Stimulated activated CD4-positive, alpha-beta T cell treated with anti-CD3 and anti-CD28 coated beads, Interleukin-1b, Interleukin-23, amount 100 ng/mL, for 4 hours (primary cell): ENCODE data around the gene RMDN3.
A peak's percentile ranks its signal among the peaks of the same experiment; 100 is the strongest.

Experiments
- DNase-seq, 2 donors: peaks; one replicate each; pipeline ENCODE4 v3.0.0-alpha.2; 2020; ENCODE audit warnings: low read depth in 2 of 2

Gene RMDN3

DNA sequence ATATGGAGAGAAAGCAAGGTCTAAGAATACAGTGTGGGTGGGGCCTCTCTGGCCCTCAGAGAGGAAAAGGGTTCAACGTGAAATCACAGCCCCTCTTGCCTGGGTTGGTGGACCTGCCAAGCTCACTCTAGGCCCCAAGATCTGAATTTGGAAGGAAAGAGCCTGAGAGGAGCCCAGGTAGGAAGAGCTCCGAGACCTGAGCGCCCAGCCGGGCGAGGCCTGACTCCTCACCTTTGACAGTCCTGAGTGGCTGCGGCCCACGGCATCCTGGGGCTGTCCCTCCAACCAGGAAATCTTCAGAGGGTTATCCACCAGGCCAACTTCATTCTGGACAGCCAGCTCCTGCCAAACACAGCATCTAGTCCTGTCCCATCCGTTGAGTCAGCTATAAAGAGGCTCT lies 18.4 kb upstream of the RMDN3 start:
- DNase-seq, result no peak

GRCh38 chr15:40772014-40772413 lies 17.0 kb upstream of the RMDN3 start:
- no peak for DNase-seq

DNA sequence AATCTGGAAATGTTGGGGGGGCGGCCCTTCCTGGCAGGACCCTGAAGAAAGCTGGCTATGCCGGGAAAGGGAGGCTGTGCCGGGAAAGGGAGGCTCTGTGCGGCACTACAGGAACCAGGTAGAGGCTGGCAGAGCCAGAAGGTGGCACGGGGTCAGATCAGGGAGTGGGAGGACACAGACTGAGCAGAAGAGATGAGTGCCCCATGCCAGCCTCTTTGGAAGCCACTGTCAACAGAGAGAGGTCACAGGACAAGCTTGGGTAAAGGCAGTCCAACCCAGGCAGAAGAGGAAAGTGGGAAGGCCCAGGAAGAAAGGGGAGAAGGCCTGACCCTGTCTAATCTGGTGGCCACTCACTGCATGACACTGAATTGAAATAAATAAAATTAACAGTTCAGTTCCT lies 16.2 kb upstream of the RMDN3 start:
- no peak for DNase-seq

- DNase-seq, result no peak
Observed at GRCh38 chr15:40770147-40770721, 15.2 kb upstream of the RMDN3 start.

DNA sequence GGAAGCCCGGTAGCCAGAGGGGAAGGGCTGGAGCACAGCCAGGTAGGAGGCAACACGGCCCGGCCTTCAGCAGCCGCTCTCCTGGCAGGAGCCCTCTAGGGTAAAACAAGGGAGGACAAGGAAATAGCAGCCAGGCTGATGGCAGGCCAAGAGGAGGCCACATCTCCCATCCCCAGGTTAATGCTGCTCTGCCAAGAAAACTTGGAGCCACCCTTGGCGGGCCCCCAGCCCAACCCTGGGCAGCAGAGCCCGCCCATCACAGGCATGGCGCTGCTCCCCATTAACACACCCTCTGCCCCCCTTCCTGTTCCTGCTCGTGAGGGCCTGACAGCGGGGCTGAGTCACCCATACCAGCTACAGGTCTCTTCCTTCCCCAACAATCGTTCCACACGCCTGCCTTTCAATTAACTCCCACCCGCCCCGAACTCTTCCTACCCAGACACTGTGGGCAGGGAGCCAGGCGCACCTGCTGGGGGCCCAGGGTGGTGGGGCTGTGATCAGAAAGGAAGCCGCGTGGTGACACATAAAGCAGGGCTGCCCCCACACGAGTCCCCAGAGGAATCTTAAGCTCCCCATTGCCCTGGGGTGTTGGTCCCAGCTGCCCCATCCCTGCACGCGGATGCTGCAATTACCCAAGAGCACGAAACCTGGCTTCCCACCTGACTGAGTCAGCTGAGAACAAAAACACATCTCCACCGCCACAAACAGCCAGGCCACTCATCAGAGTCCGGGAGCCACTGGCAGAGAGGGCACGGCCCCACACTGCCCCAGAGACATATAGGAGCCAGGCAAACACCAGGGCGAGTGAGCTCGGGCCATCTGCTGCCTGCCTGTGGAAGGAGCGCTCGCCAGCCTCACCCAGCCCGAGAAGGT lies 14.5 kb upstream of the RMDN3 start, which contains the start of gene C15orf62:
C15orf62 (plus strand) TSS at position 707 of the 873 bp plus-strand sequence. CDS start 516 bp downstream, outside the sequence.
- DNase-seq, result peak; percentile 58 to 64

- no peak for DNase-seq
Observed at GRCh38 chr15:40768521-40769273, 13.6 kb upstream of the RMDN3 start.

- no peak for DNase-seq
Observed at GRCh38 chr15:40767838-40768500, 12.9 kb upstream of the RMDN3 start.

DNA sequence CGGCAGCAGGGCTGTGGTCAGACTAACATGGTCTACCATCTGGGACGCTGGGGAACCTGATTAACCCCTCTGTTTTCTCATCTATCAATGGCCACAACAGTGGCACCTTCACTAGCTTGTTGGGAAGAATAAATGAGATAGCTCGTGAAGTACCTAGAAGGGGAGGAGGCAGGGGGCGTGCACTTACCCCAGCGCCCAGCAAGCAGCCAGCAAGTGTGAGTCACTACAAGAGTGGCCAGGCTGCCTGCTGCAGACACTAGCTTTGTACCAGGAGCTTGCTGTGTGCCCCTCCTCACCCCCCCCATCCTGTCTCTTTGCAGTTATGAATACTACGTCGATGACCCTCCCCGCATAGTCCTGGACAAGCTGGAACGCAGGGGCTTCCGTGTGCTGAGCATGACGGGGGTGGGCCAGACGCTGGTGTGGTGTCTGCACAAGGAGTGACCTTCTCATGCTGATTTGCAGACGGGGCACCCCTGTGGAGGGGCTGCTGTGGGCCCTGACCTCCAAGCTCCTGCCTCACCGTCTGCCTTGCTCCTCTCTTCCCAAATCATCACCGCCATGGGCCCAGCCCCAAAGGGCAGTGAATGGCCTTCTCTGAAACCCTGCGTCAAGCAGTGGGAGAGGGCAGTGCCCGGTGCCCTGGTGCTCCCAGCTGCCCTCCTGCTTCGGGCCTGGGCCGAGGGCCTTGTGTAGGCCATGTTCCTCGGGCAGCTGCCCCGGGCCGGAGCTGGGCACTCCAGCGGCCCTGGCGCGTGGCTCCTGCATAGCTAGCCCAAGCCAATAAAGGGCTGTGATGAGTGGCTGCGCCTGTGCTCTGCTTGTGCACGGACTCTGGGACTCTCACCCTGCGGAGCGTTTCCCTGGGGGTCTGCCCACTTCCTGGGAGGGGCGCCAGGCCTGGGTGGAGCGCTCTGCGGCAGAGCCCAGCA lies 12.1 kb upstream of the RMDN3 start:
- DNase-seq, result no peak

GRCh38 chr15:40766194-40766815 lies 11.3 kb upstream of the RMDN3 start:
- no peak for DNase-seq

DNA sequence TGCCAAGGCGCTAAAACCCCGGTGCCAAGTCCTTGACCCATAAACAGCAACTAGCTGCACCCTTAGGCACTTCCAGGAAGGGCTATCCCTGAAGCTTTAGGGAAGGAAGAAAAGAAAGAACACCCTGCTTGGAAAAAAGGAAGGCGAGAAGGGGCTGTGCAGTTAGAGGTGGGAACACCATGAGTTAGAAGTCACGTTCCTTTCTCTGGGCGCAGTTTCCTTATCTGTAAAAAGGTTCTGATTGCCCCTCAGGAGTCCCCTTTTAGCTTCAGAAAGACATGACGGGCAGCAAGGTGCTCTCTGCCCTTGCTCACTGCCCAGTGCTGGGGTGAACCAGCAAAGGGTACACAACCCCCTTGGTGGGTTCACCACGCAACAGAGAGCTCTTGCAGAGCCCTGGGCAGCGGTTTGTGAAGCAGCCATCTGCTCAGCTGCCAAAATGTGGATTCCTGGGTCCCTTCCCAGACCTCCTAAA lies 9.6 kb upstream of the RMDN3 start:
- no peak for DNase-seq

DNA sequence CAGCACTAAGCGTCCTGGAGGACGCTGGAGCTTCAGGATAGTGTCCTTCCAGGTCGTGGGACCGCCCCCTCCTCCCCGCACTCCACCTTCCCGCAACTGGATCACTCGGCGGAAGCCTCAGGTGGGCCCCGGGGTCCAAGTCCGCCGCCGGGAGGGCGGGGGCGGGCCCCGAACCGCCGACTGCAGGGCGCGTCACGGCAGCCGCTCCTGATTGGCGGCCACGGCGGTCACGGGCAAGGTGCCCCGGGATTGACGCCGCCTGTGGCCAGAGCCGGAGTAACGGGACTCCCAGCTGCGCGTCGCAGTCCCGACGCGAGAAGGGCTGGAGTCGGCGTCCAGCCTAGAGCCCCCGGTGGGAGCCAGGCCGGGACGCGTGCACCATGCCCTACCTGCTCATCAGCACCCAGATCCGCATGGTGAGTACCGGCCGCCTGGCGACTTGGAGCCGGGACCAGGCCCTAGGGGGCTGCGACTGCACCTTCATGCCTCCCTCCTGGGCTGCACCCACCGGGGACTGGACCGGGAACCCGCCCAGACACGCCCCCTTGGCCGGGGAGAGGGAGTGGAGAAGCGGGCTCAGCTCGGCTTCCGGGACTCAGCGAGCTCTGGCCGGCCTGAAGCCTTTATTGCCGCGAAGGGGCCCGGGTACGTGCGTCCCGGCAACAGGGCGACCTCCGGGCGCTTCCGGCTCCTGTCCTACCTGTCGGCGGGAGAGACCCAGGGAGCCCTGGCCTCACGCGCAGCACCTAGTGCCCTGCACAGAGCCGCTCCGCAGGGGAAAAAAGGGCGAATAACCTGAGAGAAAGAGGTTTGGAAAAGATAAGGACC lies 9.0 kb upstream of the RMDN3 start, which contains the start of gene GCHFR:
GCHFR (plus strand) TSS at position 268 of the 828 bp plus-strand sequence; CDS start at position 381, 113 bp downstream.
- peak; percentile 38 to 63 for DNase-seq

DNA sequence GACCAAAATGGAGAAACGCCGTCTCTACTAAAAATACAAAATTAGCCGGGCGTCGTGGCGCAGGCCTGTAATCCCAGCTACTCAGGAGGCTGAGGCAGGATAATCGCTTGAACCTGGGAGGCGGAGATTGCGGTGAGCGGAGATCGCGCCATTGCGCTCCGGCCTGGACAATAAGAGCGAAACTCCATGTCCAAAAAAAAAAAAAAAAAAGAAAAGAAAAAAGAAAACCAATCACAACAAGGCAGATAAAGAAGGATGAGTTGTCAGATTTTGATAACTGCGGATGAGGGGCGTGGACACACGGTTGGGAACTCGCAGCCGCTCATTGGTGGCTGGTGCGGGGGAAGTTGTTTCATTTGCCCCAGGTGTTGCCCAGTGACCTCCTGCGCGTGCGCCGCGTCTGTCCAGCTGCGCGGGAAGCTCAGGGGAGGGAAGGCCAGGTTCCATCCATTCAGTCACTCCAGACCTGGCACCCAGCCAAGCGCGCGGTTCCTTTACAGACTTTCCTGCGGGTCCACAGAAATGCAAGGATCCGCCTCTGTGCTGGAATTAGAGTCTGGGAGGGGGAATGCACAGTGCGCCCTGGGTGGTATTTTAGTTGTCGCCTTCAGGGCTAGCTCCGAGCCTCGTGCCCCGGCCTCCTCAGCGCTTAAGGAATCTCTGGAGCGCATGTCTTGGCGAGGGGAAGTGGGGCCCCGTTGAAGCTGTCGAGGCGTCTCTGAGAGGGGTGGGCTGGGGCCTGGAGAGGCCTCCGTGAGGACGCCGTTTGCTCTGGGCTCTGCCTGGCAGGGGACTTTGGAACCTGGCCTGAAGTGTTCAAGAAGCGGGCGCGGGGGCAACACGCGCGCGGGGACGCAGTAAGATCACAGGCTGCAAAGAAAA lies 8.1 kb upstream of the RMDN3 start:
- no peak for DNase-seq

- DNase-seq, result no peak
Observed at GRCh38 chr15:40759961-40760360, 4.9 kb upstream of the RMDN3 start.

GRCh38 chr15:40756938-40757337 lies 1.9 kb upstream of the RMDN3 start:
- DNase-seq, result no peak

GRCh38 chr15:40755812-40756208 lies 756 bp upstream of the RMDN3 start:
- no peak for DNase-seq

- no peak for DNase-seq
Observed at GRCh38 chr15:40754574-40754882, 526 bp downstream of the RMDN3 start.

DNA sequence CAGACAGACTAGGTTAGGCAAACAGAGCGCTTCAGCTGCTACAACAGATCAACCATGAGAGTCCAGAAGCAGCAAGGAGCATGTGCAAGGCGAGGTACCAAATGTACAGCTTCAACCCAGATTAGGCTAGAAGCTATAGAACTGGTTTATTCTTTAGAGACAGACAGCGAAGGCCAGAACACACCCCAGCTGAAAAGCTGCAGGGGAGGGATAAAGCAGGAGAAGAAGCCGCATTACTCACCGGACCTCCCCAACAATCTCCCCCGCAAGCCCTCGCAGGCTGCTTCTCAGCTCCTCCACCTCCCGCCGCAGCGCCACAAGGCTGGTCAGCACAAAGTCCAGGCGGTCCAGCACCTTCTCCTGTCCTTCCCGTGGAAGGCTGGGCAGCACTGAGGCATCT lies 3.3 kb downstream of the RMDN3 start:
- DNase-seq, result no peak

DNA sequence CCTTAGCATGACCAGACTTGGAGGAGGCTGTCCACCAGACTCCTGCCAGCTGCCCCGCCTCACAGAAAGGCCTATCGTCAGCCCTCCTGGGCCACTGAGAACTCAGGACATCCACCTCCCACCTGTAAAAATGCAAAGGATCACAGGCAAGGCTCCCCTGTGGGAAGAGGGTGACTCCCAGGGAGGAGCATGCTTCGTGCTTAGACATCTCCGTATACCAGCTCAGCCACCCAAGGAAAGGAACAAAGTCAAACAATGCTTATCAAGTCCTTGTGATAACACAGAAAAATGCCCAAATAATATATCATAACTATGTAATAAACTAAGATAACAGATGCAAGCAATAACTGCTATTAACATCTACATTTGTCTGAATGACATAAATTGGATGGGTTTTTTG lies 4.2 kb downstream of the RMDN3 start:
- no peak for DNase-seq
